Ovary (tissue), 3 donors: ENCODE data around the gene PCDH1.

Experiments
- EP300 ChIP-seq: sonication (generic); formaldehyde crosslinking; IDR thresholded peaks from one replicate; pipeline ENCODE4 v1.6.1; 2017; ENCODE audit warnings: antibody characterized with exemption
- POLR2A ChIP-seq: fragments of 450-650 bp; IDR thresholded peaks from one replicate; pipeline ENCODE4 v1.6.1; 2017; ENCODE audit warnings: antibody characterized with exemption, mild to moderate bottlenecking, moderate library complexity
- TF ChIP-seq, protein P1 (sequence below), 3 donors: fragments of 450-650 bp in 2 of 3; fragments of 200-600 bp in 1 of 3; IDR thresholded peaks; one replicate each; pipeline versions ENCODE4 v1.5.1 to v1.8.0; 2016 to 2022; ENCODE audit warnings: antibody characterized with exemption in 3 of 3, mild to moderate bottlenecking in 1 of 3
- donor health status: DM: no; HTN: no; CAD: no.

DNA sequence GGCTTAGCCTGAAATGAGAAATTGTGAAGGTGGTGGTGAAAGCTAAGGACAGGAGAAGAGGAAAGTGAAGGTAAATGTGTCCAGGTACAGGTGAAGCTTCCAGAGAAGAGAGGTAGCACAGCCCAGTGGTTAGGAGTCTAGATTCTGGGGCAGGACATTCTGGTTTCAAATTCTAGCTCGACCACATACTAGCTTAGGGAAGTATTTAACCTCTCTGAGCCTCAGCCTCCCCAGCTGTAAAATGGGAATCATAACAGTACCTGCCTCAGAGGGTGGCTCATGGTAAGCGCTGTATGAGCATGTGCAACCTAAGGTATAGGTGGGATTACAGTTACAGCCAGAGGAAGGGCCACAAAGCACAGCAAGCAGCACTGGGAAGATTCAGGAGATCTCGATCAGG lies 55.2 kb downstream of the PCDH1 start:
- TF ChIP-seq, protein P1, sequence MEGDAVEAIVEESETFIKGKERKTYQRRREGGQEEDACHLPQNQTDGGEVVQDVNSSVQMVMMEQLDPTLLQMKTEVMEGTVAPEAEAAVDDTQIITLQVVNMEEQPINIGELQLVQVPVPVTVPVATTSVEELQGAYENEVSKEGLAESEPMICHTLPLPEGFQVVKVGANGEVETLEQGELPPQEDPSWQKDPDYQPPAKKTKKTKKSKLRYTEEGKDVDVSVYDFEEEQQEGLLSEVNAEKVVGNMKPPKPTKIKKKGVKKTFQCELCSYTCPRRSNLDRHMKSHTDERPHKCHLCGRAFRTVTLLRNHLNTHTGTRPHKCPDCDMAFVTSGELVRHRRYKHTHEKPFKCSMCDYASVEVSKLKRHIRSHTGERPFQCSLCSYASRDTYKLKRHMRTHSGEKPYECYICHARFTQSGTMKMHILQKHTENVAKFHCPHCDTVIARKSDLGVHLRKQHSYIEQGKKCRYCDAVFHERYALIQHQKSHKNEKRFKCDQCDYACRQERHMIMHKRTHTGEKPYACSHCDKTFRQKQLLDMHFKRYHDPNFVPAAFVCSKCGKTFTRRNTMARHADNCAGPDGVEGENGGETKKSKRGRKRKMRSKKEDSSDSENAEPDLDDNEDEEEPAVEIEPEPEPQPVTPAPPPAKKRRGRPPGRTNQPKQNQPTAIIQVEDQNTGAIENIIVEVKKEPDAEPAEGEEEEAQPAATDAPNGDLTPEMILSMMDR (IDR thresholded peaks at IDR 0.05), result no peak
- no peak for TF ChIP-seq POLR2A
- TF ChIP-seq EP300, result no peak
